Measurements from ENCODE around the gene SRSF1. TPM values are rescaled to one million over a fixed set of nuclear protein-coding genes. Genes with fewer than 3 reads are reported as not detected.
A peak's percentile ranks its signal among the peaks of the same experiment; 100 is the strongest.

Gene SRSF1
- total and polyA plus RNA-seq, 11 donors, result 48.2 to 129 (median 99.7) TPM

DNA sequence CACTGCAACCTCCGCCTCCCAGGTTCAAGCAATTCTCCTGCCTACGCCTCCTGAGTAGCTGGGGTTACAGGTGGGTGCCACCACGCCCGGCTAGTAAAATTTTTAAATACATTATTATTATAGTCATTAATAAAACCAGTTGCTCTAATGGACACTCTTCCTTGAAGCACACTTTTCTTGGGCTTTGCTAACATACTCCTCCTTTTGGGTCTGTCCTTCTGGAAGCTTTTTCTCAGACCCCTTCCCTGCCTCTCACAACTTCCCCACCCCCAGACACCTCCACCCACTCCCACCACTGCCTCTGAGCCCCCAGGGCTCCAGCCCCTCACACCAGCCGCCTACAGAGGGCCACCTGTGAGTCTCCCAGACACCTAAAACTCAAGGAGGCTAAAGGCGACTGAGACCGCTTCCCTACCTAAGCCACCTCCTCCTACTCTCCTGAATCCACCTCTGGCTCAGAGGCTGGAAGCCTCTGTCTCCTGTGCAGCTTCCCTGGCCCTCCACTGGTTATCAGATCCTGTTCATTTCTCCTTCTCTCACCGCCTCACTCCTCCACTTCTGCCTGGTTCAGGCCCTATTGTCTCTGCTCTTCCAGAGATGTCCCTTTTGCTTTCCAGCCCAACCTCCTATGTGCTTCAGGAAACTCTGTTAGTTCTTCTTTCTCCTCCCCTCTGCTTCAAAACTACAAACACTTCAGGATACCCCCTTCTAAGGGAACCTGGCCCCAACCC lies 49.8 kb downstream of the SRSF1 start:
- DNase-seq (peak in 1 of 5 donors; percentile 8), ATAC-seq (no peak)
- H3K27ac ChIP-seq, result no peak overlapping the region
- no peaks in the 10 kb centered on the region for H3K36me3 ChIP-seq
- no peaks in the 10 kb centered on the region for H3K9me3 ChIP-seq
- 91 to 98% (median 96%) methylated on average over 8 of the region's 8 CpGs for WGBS, 4 donors
- H3K4me3 ChIP-seq, result no peak overlapping the region
- H3K4me1 ChIP-seq, result peaks cover 0 to 38% (median 29%) of the 10 kb centered on the region in 12 donors
- peaks cover 0 to 4% (median 0%) of the 10 kb centered on the region in 9 donors for H3K27me3 ChIP-seq
- intact Hi-C loops (cut with DNase I), result loop anchor here in 4 of 10 donors (5.0 kb wide), 5 partner anchors 40 to 80 kb away; no protein-coding TSS in a partner anchor
- no peak for TF ChIP-seq POLR2A (IDR thresholded peaks at IDR 0.05)
- TF ChIP-seq, protein P1, sequence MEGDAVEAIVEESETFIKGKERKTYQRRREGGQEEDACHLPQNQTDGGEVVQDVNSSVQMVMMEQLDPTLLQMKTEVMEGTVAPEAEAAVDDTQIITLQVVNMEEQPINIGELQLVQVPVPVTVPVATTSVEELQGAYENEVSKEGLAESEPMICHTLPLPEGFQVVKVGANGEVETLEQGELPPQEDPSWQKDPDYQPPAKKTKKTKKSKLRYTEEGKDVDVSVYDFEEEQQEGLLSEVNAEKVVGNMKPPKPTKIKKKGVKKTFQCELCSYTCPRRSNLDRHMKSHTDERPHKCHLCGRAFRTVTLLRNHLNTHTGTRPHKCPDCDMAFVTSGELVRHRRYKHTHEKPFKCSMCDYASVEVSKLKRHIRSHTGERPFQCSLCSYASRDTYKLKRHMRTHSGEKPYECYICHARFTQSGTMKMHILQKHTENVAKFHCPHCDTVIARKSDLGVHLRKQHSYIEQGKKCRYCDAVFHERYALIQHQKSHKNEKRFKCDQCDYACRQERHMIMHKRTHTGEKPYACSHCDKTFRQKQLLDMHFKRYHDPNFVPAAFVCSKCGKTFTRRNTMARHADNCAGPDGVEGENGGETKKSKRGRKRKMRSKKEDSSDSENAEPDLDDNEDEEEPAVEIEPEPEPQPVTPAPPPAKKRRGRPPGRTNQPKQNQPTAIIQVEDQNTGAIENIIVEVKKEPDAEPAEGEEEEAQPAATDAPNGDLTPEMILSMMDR (IDR thresholded peaks at IDR 0.05), result no peak

DNA sequence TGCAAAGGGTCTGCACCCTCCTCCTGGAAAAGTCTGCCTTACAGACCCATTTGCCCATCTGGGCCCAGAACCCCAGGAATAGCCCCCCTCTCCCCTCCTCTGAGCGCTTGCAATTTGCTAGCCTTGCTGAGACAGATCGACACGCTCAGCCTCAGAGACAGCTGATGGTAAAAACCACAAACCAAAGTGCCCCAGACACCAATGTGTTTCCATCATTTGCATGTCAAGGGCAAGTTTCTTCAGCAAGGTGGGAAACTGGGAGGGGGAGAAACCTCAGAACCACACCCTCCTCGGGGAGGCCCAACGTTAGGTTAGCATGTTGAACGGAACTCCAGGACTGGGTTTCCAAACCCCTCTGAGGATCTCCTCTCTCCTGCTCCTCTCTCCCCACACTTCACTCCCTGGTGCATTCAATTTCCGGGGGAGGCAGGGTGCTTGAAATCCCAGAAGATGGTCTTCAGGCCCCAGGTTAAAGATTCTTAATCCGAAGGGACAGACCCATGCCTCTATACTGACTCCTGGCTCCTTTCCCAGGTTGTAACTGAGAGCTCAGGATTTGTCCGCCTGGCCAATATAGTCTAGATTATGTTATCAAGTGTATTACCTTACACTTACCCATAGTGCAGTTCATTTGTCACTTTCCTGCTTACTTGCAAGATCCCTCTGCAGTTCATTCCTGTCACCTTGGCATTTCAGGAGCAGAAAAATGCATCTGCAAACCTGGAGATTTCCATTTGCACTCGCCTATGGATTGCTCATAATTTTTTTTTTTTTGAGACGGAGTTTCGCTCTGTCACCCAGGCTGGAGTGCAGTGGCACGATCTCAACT lies 50.5 kb downstream of the SRSF1 start:
- H3K4me1 ChIP-seq, result peaks cover 0 to 46% (median 35%) of the 10 kb centered on the region in 12 donors
- DNase-seq (peak in 1 of 5 donors; percentile 4), ATAC-seq (no peak)
- peak overlapping the region in 6 of 12 donors; percentile 86 to 100 (median 90) for H3K27ac ChIP-seq
- 63 to 69% (median 67%) methylated on average over 12 to 13 of the region's 13 CpGs for WGBS, 4 donors
- intact Hi-C loops (cut with DNase I), result loop anchor here in 4 of 10 donors (5.0 kb wide), 5 partner anchors 39 to 79 kb away; no protein-coding TSS in a partner anchor
- H3K27me3 ChIP-seq, result peaks cover 0 to 4% (median 0%) of the 10 kb centered on the region in 9 donors
- no peak for TF ChIP-seq POLR2A (IDR thresholded peaks at IDR 0.05)
- TF ChIP-seq, protein P1 (IDR thresholded peaks at IDR 0.05), result no peak
- H3K9me3 ChIP-seq, result no peaks in the 10 kb centered on the region
- H3K36me3 ChIP-seq, result no peaks in the 10 kb centered on the region
- peak overlapping the region in 2 of 12 donors; percentile 78 to 88 for H3K4me3 ChIP-seq

DNA sequence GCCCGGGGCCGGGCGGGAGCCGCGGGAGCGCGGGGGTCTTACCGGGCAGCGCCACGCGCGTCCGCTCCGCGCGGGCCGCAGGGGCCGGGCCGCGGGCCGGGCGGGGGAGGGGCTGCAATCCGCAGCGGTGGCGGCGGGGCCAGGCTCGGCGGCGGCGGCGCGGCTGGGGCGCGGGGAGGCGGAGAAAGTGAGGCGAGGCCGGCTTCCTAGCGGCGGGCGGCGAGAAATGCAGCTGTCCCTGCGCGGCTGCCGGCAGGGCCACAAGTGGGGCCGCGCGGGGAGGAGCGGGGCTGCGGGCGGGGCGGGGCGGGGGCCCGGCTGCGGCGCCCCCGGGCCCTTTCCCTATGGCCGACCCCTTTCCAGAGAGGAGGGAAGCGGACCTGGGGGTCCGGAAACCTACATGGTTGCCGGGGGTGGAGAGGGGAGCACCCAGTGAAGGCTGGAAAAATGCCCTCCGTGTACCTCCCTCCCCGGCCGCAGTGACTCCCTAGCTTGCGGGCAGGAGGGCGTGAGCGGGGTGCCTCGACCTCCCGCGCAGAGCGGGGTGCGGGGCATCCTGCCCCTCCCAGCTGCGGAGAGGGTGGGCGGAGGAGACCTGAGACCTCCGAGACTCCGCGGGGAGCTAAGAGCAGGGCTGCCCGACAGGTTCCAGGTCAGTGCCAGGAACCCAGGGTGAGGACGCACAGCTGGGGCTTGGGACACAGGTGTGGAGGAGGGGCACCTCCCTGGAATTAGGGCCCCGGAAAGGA lies 51.7 kb downstream of the SRSF1 start, which contains the start of gene CUEDC1:
CUEDC1 (minus strand) TSS at position 230 of the 749 bp plus-strand sequence. CDS start 69,848 bp downstream, outside the sequence.
- 0 to 2% (median 1%) methylated on average over 36 to 79 of the region's 79 CpGs for WGBS, 4 donors
- Histone ChIP-seq H3K27me3 (peaks cover 0 to 4% (median 0%) of the 10 kb centered on the region in 9 donors), H3K4me3 (peak within 1 kb of the TSS; percentile 64 to 99 (median 92)), H3K36me3 (no peaks in the 10 kb centered on the region), H3K27ac (peak within 1 kb of the TSS; percentile 94 to 100 (median 100)), H3K9me3 (no peaks in the 10 kb centered on the region), H3K4me1 (peaks cover 0 to 58% (median 43%) of the 10 kb centered on the region in 12 donors)
- peak; percentile 12 to 78 (median 72) for ATAC-seq
- peak in 1 of 2 donors; percentile 34 for TF ChIP-seq POLR2A (IDR thresholded peaks at IDR 0.05)
- TF ChIP-seq, protein P1 (IDR thresholded peaks at IDR 0.05), result peak in 10 of 12 donors; percentile 21 to 63 (median 44)
- intact Hi-C loops (cut with DNase I), result loop anchor here in 6 of 10 donors (1.0 to 5.0 kb wide), 8 partner anchors 31 to 78 kb away; no protein-coding TSS in a partner anchor
- peak; percentile 87 to 94 (median 89) for DNase-seq
